Measurements from ENCODE around the gene ESPL1.
"Not testable (repeated sequence)": the region's sequence is repeated elsewhere in the genome, so short reads cannot be mapped to it uniquely, and the experiment has no call there.

The ESPL1 gene

GRCh38 chr12:53320352-53321195 is 52.5 kb downstream of the ESPL1 start:
- FAIRE-seq, result no peak
- TF ChIP-seq POLR2A (IDR thresholded peaks at IDR 0.05; ENCODE audit: low read depth, low read length), result no peak
- no peak for DNase-seq (ENCODE audit: insufficient read length, low spot score)

DNA sequence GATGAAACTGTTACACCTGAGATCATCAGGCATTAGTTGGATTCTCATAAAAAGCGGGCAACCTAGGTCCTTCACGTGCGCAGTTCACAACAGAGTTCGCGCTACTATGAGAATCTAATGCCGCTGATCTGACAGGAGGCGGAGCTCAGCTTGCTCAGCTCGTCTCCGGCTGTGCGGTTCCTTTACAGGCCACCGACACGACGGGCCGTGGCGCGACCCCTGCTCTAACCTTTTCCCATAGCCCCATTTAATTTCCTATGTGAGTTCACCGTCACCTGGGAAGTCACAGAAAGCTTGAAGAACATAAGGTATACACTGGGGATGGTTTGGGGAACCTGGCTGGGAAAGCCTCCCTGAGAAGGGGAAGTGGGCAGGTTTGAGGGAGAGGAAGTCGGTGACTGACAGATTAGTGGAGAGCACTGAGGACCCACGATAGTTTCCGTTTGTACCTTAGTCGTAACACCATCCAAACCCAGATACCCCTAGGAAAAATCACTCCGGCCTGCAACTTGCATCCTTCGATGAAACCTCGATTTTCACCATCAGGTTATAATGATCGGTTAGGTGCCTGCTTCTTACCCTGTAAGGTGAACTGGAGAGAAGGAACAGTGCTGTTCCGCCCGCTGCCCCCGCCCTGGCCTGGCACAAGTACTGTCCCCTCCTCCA is 56.1 kb downstream of the ESPL1 start:
- no peak for FAIRE-seq
- TF ChIP-seq POLR2A (IDR thresholded peaks at IDR 0.05; ENCODE audit: low read depth, low read length), result no peak
- DNase-seq (ENCODE audit: insufficient read length, low spot score), result no peak

- FAIRE-seq, result no peak
Measured at GRCh38 chr12:53324779-53325510, 56.8 kb downstream of the ESPL1 start.

GRCh38 chr12:53325511-53326061 is 57.5 kb downstream of the ESPL1 start:
- no peak for TF ChIP-seq POLR2A (IDR thresholded peaks at IDR 0.05; ENCODE audit: low read depth, low read length)
- FAIRE-seq (no peak), DNase-seq (ENCODE audit: insufficient read length, low spot score) (no peak)

More at GRCh38 chr12:53324779-53325510, 56.8 kb downstream of the ESPL1 start:
- DNase-seq (ENCODE audit: insufficient read length, low spot score), result peak; percentile 95
- peak; percentile 57 for TF ChIP-seq POLR2A (IDR thresholded peaks at IDR 0.05; ENCODE audit: low read depth, low read length)

- DNase-seq (ENCODE audit: insufficient read length, low spot score) (no peak), FAIRE-seq (no peak)
- TF ChIP-seq POLR2A (IDR thresholded peaks at IDR 0.05; ENCODE audit: low read depth, low read length), result no peak
Measured at GRCh38 chr12:53326460-53327185, 58.5 kb downstream of the ESPL1 start.

DNA sequence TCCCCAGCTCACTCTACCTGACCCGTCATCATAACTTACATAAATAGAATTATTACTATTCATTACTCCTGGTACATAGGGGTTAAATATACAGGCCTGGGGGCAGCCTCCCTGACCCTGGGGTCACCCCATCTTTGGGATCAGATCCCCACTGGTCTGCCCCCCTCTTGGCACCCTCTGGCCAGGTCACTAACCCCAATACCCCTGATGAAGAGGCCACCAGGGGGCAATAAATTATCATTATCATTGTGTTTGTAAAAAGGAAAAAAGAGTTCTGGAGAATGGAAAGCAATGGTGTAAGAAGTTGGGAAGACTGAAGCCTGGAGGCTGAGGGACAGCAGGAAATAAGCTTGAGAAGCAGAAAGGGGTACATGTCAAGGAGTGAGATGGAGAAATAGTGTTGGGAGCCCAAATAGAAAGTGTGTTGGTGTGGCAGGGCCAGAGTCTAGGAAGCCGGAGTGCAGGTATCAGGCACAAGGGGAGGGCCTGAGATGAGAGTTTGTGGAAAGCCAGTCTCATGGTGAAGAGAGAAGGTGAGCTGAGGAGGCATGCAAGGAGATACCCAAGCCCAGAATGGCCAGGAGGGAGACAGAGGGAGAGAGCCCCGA is 59.4 kb downstream of the ESPL1 start:
- DNase-seq (ENCODE audit: insufficient read length, low spot score) (no peak), FAIRE-seq (no peak)
- no peak for TF ChIP-seq POLR2A (IDR thresholded peaks at IDR 0.05; ENCODE audit: low read depth, low read length)

GRCh38 chr12:53328043-53328435 is 59.9 kb downstream of the ESPL1 start:
- FAIRE-seq (no peak), DNase-seq (ENCODE audit: insufficient read length, low spot score) (no peak)
- no peak for TF ChIP-seq POLR2A (IDR thresholded peaks at IDR 0.05; ENCODE audit: low read depth, low read length)

DNA sequence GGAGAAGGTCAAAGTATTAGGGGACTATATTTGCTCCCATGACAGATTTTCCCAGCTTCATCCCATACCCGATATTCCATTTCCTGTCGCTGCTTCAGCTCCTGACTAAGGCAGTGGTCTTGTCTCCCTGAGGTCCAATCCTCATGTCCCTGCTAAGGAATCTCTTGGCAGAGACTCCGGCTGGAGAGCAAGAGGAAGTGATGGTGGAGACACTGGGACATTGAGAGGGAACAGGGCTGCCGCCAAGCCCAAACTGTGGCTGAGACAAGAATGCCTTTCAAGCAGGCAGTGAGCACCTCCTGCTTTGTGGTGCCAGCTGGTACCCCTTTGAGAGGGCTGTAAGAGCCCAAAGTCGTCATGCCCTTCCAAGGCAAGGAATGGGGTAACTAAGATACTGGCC is 62.6 kb downstream of the ESPL1 start:
- FAIRE-seq, result no peak
- no peak for TF ChIP-seq POLR2A (IDR thresholded peaks at IDR 0.05; ENCODE audit: low read depth, low read length)

DNA sequence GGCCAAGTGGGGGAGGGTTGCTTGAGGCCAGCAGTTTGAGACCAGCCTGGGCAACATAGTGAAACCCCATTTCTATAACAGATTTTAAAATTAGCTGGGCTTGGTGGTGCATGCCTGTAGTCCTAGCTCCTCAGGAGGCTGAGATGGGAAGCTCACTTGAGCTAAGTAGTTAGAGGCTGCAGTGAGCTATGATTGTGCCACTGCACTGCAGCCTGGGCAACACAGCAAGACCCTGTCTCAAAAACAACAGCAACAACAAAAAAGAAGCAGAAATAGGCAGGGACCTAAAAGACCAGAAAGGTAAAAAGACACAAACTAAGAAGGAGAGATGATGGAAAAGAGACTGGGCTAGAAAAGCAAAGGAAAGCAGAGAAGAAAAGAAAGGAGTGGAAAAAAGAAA is 64.2 kb downstream of the ESPL1 start:
- not testable (repeated sequence) for FAIRE-seq; DNase-seq (ENCODE audit: insufficient read length, low spot score)

More for the DNA sequence above, 62.6 kb downstream of the ESPL1 start:
- no peak for DNase-seq (ENCODE audit: insufficient read length, low spot score)

DNA sequence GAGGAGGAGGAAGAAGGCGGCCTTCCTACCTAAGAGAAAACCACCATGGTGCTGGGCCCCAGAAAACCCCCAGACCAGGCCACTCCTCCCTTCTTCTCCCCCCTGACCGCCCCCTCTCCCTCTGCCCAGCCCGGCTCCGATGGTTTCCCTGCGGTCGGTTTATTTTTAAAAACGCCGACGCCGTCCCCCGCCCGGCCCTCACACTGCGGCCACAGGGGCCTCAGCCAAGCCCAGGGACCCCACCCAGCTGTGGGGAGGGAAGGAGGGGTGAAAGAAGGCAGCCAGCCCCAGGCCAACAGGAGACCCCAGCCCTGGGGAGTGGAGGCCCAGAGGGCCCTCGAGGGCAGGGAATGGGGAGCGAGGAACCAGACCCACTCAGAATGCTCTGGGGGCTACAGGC is 64.6 kb downstream of the ESPL1 start:
- FAIRE-seq (no peak), DNase-seq (ENCODE audit: insufficient read length, low spot score) (no peak)
- TF ChIP-seq POLR2A (IDR thresholded peaks at IDR 0.05; ENCODE audit: low read depth, low read length), result no peak

- DNase-seq (ENCODE audit: insufficient read length, low spot score) (no peak), FAIRE-seq (no peak)
- TF ChIP-seq POLR2A (IDR thresholded peaks at IDR 0.05; ENCODE audit: low read depth, low read length), result no peak
Measured at GRCh38 chr12:53333289-53333688, 65.2 kb downstream of the ESPL1 start.

- no peak for TF ChIP-seq POLR2A (IDR thresholded peaks at IDR 0.05; ENCODE audit: low read depth, low read length)
- no peak for FAIRE-seq
Measured at GRCh38 chr12:53333845-53334244, 65.7 kb downstream of the ESPL1 start.

GRCh38 chr12:53334822-53335221 is 66.7 kb downstream of the ESPL1 start:
- DNase-seq (ENCODE audit: insufficient read length, low spot score), result no peak
- TF ChIP-seq POLR2A (IDR thresholded peaks at IDR 0.05; ENCODE audit: low read depth, low read length), result no peak
- no peak for FAIRE-seq

More at GRCh38 chr12:53333845-53334244, 65.7 kb downstream of the ESPL1 start:
- DNase-seq (ENCODE audit: insufficient read length, low spot score), result no peak

Data from H54 (cell line).